ENCODE results near the gene ACBD3.

Gene ACBD3

GRCh38 chr1:226135059-226135651 is 51.4 kb downstream of the ACBD3 start:
- H3K36me3 Mint-ChIP-seq (ENCODE audit: low read depth), result no peaks in the 10 kb centered on the region
- intact Hi-C loops (cut with micrococcal nuclease), result no loop called here
- no peak overlapping the region for H3K4me3 Mint-ChIP-seq
- no peaks in the 10 kb centered on the region for H3K4me1 Mint-ChIP-seq (ENCODE audit: low read depth)
- no peaks in the 10 kb centered on the region for H3K9me3 Mint-ChIP-seq
- no peaks in the 10 kb centered on the region for H3K27me3 Mint-ChIP-seq
- H3K27ac Mint-ChIP-seq, result no peak overlapping the region

DNA sequence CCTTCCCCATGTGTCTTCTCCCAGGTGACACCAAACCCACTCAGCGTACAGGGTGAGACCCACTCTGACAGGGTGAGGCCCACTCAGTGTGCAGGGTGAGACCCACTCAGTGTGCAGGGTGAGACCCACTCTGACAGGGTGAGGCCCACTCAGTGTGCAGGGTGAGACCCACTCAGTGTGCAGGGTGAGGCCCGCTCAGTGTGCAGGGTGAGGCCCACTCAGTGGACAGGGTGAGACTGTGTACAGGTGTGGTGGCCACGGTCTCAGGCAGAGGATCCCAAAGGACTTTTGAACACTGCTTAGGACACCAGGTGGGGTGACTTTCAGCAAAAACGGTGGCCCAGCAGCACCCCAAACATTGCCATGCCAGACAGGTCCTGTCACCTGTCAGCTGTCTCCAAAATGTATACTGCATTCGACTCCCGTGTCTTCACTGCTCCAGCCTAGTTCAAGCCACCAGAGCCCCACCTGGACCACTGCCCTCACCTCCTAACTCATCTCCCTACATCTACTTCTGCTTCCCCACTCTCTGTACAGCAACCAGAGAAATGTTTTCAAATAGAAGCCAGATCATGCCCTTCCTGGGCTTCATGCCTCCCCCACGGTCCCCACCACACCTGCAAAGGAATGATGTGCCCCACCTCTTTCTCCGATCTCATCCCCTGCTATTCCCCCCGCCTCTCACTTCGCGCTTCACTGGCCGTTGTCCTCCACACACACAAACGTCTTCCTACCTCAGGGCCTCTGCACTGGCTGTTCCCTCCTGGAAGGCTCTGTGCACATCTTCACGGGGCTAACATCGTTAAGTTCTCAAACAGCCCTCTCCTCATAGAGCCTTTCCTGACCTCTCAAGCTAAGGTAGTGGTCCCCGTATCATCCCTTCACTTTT is 52.1 kb downstream of the ACBD3 start:
- H3K4me1 Mint-ChIP-seq (ENCODE audit: low read depth), result no peaks in the 10 kb centered on the region
- H3K4me3 Mint-ChIP-seq, result no peak overlapping the region
- no peak overlapping the region for H3K27ac Mint-ChIP-seq
- no peaks in the 10 kb centered on the region for H3K27me3 Mint-ChIP-seq
- H3K9me3 Mint-ChIP-seq, result no peaks in the 10 kb centered on the region
- no peaks in the 10 kb centered on the region for H3K36me3 Mint-ChIP-seq (ENCODE audit: low read depth)
- intact Hi-C loops (cut with micrococcal nuclease), result no loop called here

GRCh38 chr1:226133504-226134123 is 52.9 kb downstream of the ACBD3 start:
- Mint-ChIP-seq H3K4me1 (ENCODE audit: low read depth) (no peaks in the 10 kb centered on the region), H3K36me3 (ENCODE audit: low read depth) (no peaks in the 10 kb centered on the region), H3K27ac (no peak overlapping the region), H3K4me3 (no peak overlapping the region), H3K27me3 (no peaks in the 10 kb centered on the region), H3K9me3 (no peaks in the 10 kb centered on the region)
- intact Hi-C loops (cut with micrococcal nuclease), result no loop called here

DNA sequence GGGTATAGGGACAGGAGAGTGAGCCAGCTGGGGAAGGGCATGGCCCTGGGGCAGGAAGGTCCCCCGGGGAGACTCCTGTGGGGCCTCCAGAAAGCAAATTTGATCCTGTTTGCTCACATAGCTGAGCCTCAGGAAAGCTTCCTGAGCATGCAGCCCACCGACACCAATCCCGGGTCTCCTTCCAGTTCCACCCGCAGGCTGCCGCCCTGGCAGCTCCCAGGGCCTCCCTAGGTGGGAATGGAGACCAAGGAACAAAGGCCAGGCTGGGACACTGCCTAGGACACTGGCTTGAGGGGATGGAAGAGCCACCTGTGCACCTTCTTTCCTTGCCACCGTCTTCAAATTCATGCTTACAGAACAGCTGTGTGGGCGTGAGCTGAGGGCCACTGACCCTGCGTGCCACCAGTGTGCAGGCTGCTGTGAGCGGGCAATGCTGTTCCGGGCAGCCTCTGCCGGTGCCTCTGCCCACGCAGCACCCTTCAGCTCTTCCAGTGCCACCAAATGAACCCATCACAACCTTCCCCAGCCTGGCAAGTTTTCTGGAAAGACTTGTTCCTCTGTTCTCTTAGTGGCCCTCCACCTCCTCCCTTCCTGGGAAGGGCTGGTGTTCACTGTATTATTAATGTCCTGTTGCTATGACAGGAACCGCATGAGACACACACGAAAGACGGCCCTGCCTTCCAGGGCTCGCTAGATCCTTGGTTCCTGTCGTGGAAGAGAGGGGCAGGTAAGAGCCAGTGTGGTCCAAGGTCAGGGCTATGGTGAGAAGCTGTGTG is 53.6 kb downstream of the ACBD3 start:
- Mint-ChIP-seq H3K36me3 (ENCODE audit: low read depth) (no peaks in the 10 kb centered on the region), H3K4me1 (ENCODE audit: low read depth) (no peaks in the 10 kb centered on the region), H3K27me3 (no peaks in the 10 kb centered on the region), H3K4me3 (no peak overlapping the region), H3K9me3 (no peaks in the 10 kb centered on the region), H3K27ac (no peak overlapping the region)
- intact Hi-C loops (cut with micrococcal nuclease), result no loop called here

- intact Hi-C loops (cut with micrococcal nuclease), result no loop called here
- H3K27ac Mint-ChIP-seq, result no peak overlapping the region
- no peaks in the 10 kb centered on the region for H3K9me3 Mint-ChIP-seq
- no peaks in the 10 kb centered on the region for H3K4me1 Mint-ChIP-seq (ENCODE audit: low read depth)
- no peaks in the 10 kb centered on the region for H3K36me3 Mint-ChIP-seq (ENCODE audit: low read depth)
- H3K27me3 Mint-ChIP-seq, result no peaks in the 10 kb centered on the region
- H3K4me3 Mint-ChIP-seq, result no peak overlapping the region
Measured at GRCh38 chr1:226131639-226132038, 54.9 kb downstream of the ACBD3 start.

DNA sequence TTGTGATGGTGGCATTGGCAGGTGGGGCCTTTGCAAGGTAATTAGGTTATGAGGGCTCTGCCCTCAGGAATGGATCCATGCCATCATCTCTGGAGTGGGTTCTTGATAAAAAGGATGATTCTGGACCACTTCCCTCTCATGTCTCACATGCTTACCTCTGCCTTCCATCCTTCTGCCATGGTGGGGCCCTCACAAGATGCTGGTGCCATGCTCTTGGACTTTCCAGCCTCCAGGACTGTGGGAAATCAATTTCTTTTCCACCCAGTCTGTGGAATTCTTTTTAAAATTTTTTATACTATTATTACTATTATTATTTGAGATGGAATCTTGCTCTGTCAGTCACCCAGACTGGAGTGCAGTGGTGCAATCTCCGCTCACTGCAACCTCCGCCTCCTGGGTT is 57.3 kb downstream of the ACBD3 start:
- peaks cover 8% of the 10 kb centered on the region for H3K27me3 Mint-ChIP-seq
- no peaks in the 10 kb centered on the region for H3K36me3 Mint-ChIP-seq (ENCODE audit: low read depth)
- H3K4me3 Mint-ChIP-seq, result no peak overlapping the region
- H3K4me1 Mint-ChIP-seq (ENCODE audit: low read depth), result peaks cover 5% of the 10 kb centered on the region
- no peak overlapping the region for H3K27ac Mint-ChIP-seq
- intact Hi-C loops (cut with micrococcal nuclease), result loop anchor here (5.0 kb wide), 1 partner anchor 203 kb away; no protein-coding TSS in a partner anchor
- no peaks in the 10 kb centered on the region for H3K9me3 Mint-ChIP-seq

- intact Hi-C loops (cut with micrococcal nuclease), result loop anchor here (5.0 kb wide), 1 partner anchor 204 kb away; no protein-coding TSS in a partner anchor
- Mint-ChIP-seq H3K27ac (no peak overlapping the region), H3K9me3 (no peaks in the 10 kb centered on the region), H3K36me3 (ENCODE audit: low read depth) (no peaks in the 10 kb centered on the region), H3K27me3 (peaks cover 14% of the 10 kb centered on the region), H3K4me3 (no peak overlapping the region), H3K4me1 (ENCODE audit: low read depth) (peaks cover 5% of the 10 kb centered on the region)
Measured at GRCh38 chr1:226128487-226129075, 58.0 kb downstream of the ACBD3 start.

DNA sequence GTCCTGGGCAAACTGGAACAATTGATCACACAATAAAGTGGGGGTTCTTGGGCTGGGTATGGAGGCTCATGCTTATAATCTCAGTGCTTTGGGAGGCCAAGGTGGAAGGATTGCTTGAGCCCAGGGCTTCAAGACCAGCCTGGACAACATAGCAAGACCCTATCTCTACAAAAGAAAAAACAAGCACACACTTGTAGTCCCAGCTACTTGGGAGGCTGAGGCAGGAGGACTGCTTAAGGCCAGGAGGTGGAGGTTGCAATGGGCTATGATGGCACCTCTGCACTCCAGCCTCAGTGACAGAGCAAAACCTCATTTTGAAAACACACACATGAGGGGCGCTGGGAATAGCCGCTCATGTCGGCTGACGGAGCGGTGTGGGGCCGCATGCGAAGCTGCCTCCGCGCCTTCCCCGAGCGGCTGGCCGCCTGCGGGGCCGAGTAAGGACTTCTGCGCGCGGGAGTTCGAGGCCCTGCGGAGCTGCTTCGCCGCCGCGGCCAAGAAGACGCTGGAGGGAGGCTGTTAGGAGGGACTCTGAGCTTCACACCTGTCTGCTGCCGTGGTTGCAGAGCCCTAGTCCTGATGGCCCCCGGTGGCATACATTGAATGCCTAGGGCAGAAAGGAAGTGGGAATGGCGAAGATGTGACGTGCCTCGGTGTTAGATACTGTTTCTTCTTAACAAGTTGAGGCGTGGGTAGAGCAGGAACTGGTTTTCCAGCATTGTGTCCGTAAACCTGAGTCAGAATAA is 59.5 kb downstream of the ACBD3 start:
- no peak overlapping the region for H3K4me3 Mint-ChIP-seq
- H3K4me1 Mint-ChIP-seq (ENCODE audit: low read depth), result peaks cover 16% of the 10 kb centered on the region
- intact Hi-C loops (cut with micrococcal nuclease), result loop anchor here (5.0 kb wide), 1 partner anchor 205 kb away; no protein-coding TSS in a partner anchor
- peaks cover 26% of the 10 kb centered on the region for H3K27me3 Mint-ChIP-seq
- H3K36me3 Mint-ChIP-seq (ENCODE audit: low read depth), result no peaks in the 10 kb centered on the region
- no peaks in the 10 kb centered on the region for H3K9me3 Mint-ChIP-seq
- no peak overlapping the region for H3K27ac Mint-ChIP-seq

DNA sequence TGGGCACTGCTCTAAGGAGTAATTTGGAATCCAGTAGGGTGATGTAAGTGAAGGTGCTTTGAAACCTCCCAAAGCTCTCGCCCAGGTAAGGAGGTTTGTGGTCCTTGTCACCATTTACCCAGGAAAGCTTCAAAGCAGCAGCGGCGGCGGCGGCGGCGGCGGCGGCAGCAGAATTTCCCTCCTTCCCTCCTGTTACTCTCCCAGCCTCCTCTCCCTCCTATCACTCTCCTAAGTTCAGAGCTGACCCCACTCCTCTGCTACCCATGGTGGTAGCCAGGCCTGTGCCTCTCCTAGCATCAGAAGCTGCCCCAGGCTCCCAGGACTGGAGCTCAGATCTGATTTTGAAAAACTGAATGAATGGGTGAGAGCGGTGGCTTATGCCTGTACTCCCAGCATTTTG is 60.7 kb downstream of the ACBD3 start:
- peaks cover 26% of the 10 kb centered on the region for H3K27me3 Mint-ChIP-seq
- H3K4me3 Mint-ChIP-seq, result no peak overlapping the region
- H3K27ac Mint-ChIP-seq, result no peak overlapping the region
- no peaks in the 10 kb centered on the region for H3K9me3 Mint-ChIP-seq
- intact Hi-C loops (cut with micrococcal nuclease), result loop anchor here (1.0 to 5.0 kb wide), 2 partner anchors 71 to 206 kb away; no protein-coding TSS in a partner anchor
- no peaks in the 10 kb centered on the region for H3K36me3 Mint-ChIP-seq (ENCODE audit: low read depth)
- H3K4me1 Mint-ChIP-seq (ENCODE audit: low read depth), result peaks cover 21% of the 10 kb centered on the region

DNA sequence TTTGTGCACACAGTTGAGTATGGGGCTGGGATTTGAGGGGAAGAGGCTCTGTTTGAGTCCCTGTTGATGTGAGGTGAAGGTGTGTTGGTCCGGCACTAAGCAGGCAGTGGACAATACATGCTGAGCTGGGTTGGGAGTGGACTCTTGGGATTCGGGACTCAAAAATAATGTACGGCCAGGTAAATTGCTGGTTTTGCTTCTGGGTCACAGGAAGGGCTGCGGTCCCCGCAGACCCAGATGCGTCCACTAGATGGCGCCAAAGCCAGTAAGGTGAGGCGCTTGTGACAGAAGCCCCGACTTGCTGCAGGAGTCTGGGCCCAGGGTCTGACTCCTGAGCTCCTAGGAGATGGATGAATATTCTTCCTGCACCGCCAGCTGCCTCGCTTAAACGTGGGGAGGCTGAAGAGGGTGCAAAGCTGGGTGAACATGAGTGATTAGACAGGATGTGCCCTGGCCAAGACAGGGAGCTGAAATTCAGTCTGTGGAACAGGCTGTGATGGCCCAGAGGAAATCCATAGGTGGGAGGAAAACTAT is 61.4 kb downstream of the ACBD3 start:
- Mint-ChIP-seq H3K27me3 (peaks cover 32% of the 10 kb centered on the region), H3K27ac (no peak overlapping the region), H3K9me3 (no peaks in the 10 kb centered on the region), H3K36me3 (ENCODE audit: low read depth) (no peaks in the 10 kb centered on the region), H3K4me3 (no peak overlapping the region), H3K4me1 (ENCODE audit: low read depth) (peaks cover 22% of the 10 kb centered on the region)
- intact Hi-C loops (cut with micrococcal nuclease), result loop anchor here (1.0 to 5.0 kb wide), 2 partner anchors 72 to 207 kb away; no protein-coding TSS in a partner anchor

- Mint-ChIP-seq H3K27me3 (peaks cover 40% of the 10 kb centered on the region), H3K36me3 (ENCODE audit: low read depth) (no peaks in the 10 kb centered on the region), H3K4me1 (ENCODE audit: low read depth) (peaks cover 22% of the 10 kb centered on the region), H3K27ac (no peak overlapping the region), H3K4me3 (no peak overlapping the region), H3K9me3 (no peaks in the 10 kb centered on the region)
- intact Hi-C loops (cut with micrococcal nuclease), result loop anchor here (5.0 kb wide), 1 partner anchor 127 kb away; the partner anchor contains the start of gene SDE2
Measured at GRCh38 chr1:226123591-226124471, 62.7 kb downstream of the ACBD3 start.

GRCh38 chr1:226123212-226123560 is 63.4 kb downstream of the ACBD3 start:
- Mint-ChIP-seq H3K4me3 (no peak overlapping the region), H3K9me3 (no peaks in the 10 kb centered on the region), H3K36me3 (ENCODE audit: low read depth) (no peaks in the 10 kb centered on the region), H3K27ac (no peak overlapping the region), H3K4me1 (ENCODE audit: low read depth) (peaks cover 27% of the 10 kb centered on the region), H3K27me3 (peaks cover 46% of the 10 kb centered on the region)
- intact Hi-C loops (cut with micrococcal nuclease), result loop anchor here (5.0 kb wide), 1 partner anchor 126 kb away; the partner anchor contains the start of gene SDE2
